Medulla oblongata (tissue), 1 donor: Measurements from ENCODE around the gene KCNIP3.
"Not testable (repeated sequence)": the region's sequence is repeated elsewhere in the genome, so short reads cannot be mapped to it uniquely, and the experiment has no call there.

Experiments
- DNase-seq: peaks from one replicate; pipeline ENCODE4 v3.0.0-alpha.2; 2015; ENCODE audit errors: extremely low spot score

Gene KCNIP3

DNA sequence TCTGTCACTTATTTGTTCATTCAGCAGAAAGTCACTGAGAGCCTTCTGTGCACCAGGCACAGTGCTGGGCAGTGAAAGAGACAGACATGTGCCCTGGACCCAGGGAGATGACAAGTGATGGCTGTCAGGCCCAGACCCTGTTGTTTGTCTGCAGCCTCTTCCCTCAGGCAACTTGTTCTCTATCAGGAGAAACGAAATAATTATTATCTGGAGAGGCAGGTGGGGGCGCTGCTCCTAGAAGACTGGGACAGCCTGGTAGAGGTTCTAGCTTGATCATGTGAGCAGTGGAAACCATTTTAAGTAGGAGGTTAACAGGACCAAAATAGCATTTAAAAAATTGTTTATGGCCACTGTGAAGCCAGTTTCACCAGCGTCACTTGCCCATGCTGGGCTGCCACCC lies 107.5 kb downstream of the KCNIP3 start:
- DNase-seq = not testable (repeated sequence)

DNA sequence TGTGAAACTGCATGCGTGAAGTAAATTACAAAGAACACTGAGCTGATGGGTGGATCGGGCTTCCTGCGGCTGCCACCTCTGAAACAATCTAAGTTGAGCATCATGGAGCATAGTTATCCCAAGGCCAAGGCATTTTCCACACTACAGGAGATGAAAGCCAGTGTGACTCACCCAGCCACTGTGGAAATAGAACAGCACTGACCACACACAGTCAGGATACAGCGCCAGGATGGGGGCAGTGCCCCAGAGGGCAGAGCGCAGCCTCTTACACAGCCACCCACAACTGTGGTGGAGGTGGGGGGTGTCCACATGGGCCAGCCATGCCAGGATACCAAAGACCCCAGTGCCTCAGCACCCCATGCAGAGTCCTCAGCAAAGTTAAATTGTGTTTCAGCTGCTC lies 114.1 kb downstream of the KCNIP3 start:
- DNase-seq = not testable (repeated sequence)

DNA sequence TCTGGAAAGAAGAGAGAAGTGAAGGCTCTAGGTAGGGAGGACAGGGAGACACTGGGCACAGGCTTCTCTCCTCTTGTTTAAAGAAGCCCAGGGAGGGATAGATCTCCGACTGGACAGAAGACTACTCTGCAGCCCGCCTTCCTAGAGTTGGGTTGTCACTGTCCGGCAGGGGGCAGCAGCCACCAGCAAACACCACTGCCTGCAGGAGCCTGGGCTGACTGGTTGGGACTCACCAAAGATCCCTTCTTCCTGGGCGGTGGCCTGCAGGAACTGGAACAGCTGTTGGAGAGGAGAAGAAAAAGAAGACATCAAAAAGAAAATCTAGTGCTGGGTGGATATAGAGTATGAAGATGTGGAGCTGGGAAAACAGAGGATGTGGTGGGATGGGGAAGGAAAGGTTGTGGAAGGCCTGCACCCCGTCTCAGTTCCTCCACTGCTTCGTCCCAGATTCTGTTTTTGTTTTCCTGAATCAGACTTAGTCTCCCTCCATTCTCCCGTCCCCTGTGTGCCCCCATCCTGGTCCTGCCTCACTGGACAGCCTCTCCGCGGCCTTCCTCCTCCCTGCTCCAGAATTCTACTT lies 117.0 kb downstream of the KCNIP3 start:
- DNase-seq = peak; percentile 89

DNA sequence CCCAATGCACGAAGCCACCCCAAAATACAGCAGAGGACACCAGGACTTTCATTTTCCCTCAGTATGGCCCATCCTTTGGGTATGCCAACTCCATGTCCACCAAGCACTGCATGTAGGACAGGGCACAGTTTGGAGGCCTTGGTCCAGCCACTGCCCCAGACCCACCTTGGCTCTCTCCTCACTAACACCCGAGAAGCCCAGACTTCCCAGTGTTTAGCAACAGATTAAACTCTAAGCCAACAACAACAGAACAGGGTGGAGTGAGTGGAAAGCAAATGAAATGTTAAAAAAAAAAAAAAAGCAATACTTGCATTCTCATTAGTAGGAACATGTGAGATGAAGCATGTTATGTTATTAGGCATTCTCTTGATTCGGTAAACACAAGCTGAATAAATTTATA lies 118.0 kb downstream of the KCNIP3 start:
- DNase-seq = not testable (repeated sequence)

- not testable (repeated sequence) for DNase-seq
Observed at GRCh38 chr2:95415561-95415960, 118.4 kb downstream of the KCNIP3 start.

GRCh38 chr2:95427196-95427867 lies 130.2 kb downstream of the KCNIP3 start:
- not testable (repeated sequence) for DNase-seq

DNA sequence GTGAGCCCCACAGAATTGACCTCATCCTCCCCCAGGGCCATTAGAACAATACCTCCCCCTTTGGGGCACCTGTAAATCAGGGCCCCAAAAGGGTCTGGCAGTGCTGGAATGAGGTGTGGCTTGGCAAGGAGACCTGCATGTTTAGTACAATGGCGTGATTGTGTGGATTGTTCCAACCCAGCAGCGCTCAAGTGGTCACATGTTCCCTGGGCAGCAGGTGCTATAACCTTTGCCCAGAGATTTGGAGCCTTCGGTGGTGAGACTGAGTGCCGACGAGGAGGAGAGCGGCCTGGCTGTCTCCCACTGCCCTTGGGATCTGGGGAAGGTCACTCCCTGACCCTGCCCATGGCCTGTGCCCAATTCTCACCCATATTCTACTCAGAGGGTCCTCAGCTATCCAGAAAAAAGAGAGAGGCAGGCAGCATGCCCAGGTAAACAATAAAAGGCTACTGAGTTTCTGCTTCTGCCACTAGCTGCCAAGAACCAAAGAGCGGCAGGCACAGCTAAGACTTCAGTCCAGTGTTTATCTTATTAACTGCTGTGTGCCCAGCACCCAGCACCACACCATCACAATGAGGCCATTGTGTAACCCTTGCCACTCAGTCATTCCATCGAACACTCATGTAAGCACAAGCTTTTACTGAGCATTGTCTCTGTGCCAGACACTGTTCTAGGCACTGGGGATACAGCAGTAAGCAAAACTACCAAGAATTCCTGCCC lies 132.8 kb downstream of the KCNIP3 start:
- DNase-seq = not testable (repeated sequence)

DNA sequence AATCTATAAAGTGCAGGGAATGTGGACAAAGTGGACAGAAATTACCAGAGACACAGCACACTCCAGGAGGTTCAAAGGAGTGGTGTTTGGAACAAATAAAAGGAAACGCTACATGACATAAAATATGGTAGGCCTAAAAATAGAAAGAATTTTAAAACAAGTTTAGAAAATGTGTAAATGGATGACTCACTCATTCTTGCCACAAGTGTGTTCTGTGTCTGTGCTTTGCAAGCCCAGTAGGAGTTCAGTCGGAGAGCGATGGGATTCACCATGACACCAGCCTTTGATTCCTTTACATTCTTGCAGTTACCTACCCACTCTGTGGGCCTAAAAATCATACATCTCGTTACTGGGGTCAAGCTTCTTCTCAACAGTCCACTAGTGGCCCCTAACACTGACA lies 136.2 kb downstream of the KCNIP3 start:
- DNase-seq = not testable (repeated sequence)

- not testable (repeated sequence) for DNase-seq
Observed at GRCh38 chr2:95433973-95434372, 136.8 kb downstream of the KCNIP3 start.

DNA sequence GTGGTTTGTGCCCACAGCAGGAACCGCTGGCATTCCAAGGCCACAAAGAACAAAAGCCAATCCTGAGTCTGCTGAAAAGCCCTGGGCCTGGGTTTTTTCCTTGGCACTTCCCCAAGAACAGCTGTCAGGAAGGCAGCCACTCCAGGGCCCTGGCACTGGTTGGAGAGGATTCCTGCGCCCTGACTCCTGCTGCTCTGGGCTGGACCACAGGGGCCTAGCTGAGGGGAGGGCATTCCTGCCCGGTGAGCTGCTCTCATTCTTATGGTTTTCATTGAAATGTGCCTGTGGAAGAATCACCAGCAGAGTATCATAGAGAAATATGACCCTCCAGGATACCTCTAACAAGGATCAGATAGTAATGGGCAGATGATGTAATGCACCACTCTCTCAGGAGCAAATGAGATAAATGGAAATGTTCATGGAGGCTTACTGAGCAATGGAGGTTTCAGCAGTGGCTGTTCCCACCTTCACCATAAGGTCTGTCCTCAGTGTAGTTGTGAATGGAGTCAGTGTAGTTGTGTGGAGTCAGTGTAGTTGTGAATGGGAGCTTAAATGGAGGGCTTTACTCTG lies 137.4 kb downstream of the KCNIP3 start:
- not testable (repeated sequence) for DNase-seq

DNA sequence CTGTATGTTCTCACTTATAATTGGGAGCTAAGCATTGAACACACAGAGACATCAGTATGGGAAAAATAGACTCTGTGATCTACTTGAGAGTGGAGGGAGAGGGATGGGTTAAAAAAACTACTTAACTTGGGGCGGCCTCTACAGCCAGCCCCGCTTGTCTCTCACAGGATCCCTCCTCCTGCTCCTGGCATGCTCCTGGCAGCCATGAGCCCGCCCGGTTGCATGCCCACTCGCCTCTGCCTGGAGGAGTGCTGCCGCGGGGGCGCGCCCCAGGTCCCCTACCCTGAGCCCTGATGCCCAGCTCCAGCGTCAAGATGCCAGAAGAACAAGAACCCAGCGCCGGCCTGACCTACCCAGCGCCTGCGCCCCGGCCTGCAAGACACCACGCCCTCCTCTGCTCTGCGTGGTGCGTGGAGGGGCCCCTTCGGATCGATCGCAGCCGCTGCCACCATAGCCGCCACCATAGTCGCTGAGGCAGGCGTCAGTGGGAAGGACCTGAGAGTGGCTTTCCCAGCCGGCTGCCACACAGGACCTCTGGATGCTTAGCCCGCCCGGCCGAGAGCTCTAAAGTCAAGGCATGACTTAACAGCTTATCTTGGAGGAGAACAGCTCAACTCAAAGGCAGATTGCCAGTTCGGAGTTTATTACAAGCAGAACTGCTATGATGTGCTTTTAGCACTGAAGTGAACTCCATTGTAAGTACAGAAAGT lies 138.2 kb downstream of the KCNIP3 start:
- not testable (repeated sequence) for DNase-seq
